NT2/D1 (cell line): ENCODE measurements around the gene IRF1.
A peak's percentile ranks its signal among the peaks of the same experiment; 100 is the strongest.

Experiments
- DNase-seq: peaks from one replicate; pipeline ENCODE4 v3.0.0-alpha.2; 2011; ENCODE audit warnings: low read depth, low spot score
- H3K27me3 ChIP-seq: 2 replicates; pipeline ENCODE4 v1.6.0; 2011; ENCODE audit warnings: mild to moderate bottlenecking; ENCODE audit not compliant: insufficient read length, insufficient read depth
- H3K36me3 ChIP-seq: 2 replicates; pipeline ENCODE4 v1.6.1; 2011; ENCODE audit warnings: mild to moderate bottlenecking, low read length, mixed read lengths; ENCODE audit not compliant: insufficient read depth, insufficient read length
- H3K4me1 ChIP-seq: 2 replicates; pipeline ENCODE4 v1.5.1; 2011; ENCODE audit not compliant: insufficient read depth, insufficient read length
- H3K4me3 ChIP-seq: 2 replicates; pipeline ENCODE4 v1.5.1; 2011; ENCODE audit warnings: low read depth; ENCODE audit not compliant: insufficient read length
- H3K9ac ChIP-seq: 2 replicates; pipeline ENCODE4 v1.6.0; 2011; ENCODE audit warnings: low read depth; ENCODE audit not compliant: insufficient read length
- H3K9me3 ChIP-seq: 2 replicates; pipeline ENCODE4 v1.5.1; 2011; ENCODE audit warnings: mild to moderate bottlenecking, low read length; ENCODE audit not compliant: insufficient read depth
- SUZ12 ChIP-seq: IDR thresholded peaks from 2 replicates; pipeline ENCODE4 v1.6.1; 2011; ENCODE audit not compliant: insufficient read length, insufficient read depth; ENCODE audit errors: extremely low read depth
- YY1 ChIP-seq: IDR thresholded peaks from 2 replicates; pipeline ENCODE4 v1.6.1; 2011; ENCODE audit not compliant: insufficient read length, insufficient read depth
- ZNF274 ChIP-seq: IDR thresholded peaks from 2 replicates; pipeline ENCODE4 v1.6.1; 2011; ENCODE audit warnings: mild to moderate bottlenecking, low read depth, low read length

The IRF1 gene

GRCh38 chr5:132474881-132475496 is 15.6 kb downstream of the IRF1 start:
- Histone ChIP-seq H3K9me3 (no peaks in the 10 kb centered on the region), H3K9ac (peak overlapping the region; percentile 47), H3K27me3 (no peaks in the 10 kb centered on the region), H3K4me3 (no peak overlapping the region), H3K36me3 (no peaks in the 10 kb centered on the region), H3K4me1 (peaks cover 9% of the 10 kb centered on the region)
- no peak for DNase-seq
- no peak for TF ChIP-seq YY1

- Histone ChIP-seq H3K4me3 (no peak overlapping the region), H3K9ac (no peak overlapping the region), H3K27me3 (no peaks in the 10 kb centered on the region), H3K36me3 (no peaks in the 10 kb centered on the region), H3K9me3 (peaks cover 3% of the 10 kb centered on the region; the same call in 1 of the 2 replicates), H3K4me1 (peaks cover 9% of the 10 kb centered on the region)
- TF ChIP-seq SUZ12: no peak
- no peak for TF ChIP-seq YY1
- TF ChIP-seq ZNF274: no peak
- DNase-seq: no peak
Observed at GRCh38 chr5:132474131-132474723, 16.3 kb downstream of the IRF1 start.

GRCh38 chr5:132473668-132474067 is 16.9 kb downstream of the IRF1 start:
- Histone ChIP-seq H3K9me3 (peaks cover 8% of the 10 kb centered on the region; the same call in 1 of the 2 replicates), H3K27me3 (no peaks in the 10 kb centered on the region), H3K4me3 (no peak overlapping the region), H3K4me1 (peaks cover 9% of the 10 kb centered on the region), H3K9ac (no peak overlapping the region), H3K36me3 (no peaks in the 10 kb centered on the region)
- no peak for TF ChIP-seq ZNF274
- no peak for TF ChIP-seq SUZ12
- no peak for TF ChIP-seq YY1
- no peak for DNase-seq

DNA sequence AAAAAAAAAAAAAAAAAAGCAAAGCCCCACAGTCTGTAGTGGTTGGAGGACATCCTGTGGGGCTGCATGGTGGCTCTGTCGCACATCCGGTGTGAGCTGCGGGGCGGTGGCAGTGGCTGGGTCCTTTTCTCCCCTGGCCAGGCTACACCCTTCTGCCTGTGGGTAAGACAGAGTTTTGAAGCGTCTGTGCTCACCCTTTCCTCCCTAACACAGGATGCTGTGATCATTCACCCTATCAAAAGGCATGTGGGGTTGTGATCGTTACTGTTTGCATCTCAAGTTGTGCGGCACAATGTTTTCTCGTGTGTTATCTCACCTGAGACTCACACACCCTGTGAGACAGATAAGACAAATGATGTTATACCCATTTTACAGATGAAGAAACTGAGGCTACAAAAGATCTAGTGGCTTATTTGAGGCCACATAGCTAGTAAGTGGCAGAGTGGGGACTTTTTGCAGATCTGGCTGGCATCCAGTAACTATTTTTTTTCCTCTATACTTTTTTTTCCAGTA is 17.5 kb downstream of the IRF1 start:
- Histone ChIP-seq H3K36me3 (no peaks in the 10 kb centered on the region), H3K4me1 (peaks cover 9% of the 10 kb centered on the region), H3K9ac (no peak overlapping the region), H3K9me3 (peaks cover 10% of the 10 kb centered on the region; the same call in 1 of the 2 replicates), H3K4me3 (no peak overlapping the region), H3K27me3 (no peaks in the 10 kb centered on the region)
- DNase-seq: no peak
- TF ChIP-seq YY1: no peak

DNA sequence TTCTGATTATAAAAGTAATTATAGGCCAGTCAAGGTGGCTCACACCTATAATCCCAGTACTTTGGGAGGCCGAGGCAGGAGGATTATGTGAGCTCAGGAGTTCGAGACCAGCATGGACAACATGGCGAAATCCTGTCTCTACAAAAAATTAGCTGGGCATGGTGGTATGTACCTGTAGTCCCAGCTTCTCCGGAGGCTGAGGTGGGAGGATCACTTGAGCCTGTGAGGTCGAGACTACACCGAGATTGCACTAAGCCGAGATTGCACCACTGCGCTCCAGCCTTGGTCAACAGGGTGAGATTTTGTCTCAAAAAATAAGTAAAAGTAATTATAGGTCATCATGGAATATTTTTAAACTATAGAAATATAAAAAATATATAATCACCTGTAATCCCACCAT is 18.1 kb downstream of the IRF1 start:
- Histone ChIP-seq H3K9me3 (peaks cover 10% of the 10 kb centered on the region; the same call in 1 of the 2 replicates), H3K27me3 (no peaks in the 10 kb centered on the region), H3K9ac (no peak overlapping the region), H3K36me3 (no peaks in the 10 kb centered on the region), H3K4me1 (peaks cover 9% of the 10 kb centered on the region), H3K4me3 (no peak overlapping the region)
- TF ChIP-seq SUZ12 (no peak), ZNF274 (no peak), YY1 (no peak)
- DNase-seq: no peak

- Histone ChIP-seq H3K27me3 (no peaks in the 10 kb centered on the region), H3K36me3 (no peaks in the 10 kb centered on the region), H3K9ac (no peak overlapping the region), H3K9me3 (peaks cover 10% of the 10 kb centered on the region; the same call in 1 of the 2 replicates), H3K4me3 (no peak overlapping the region), H3K4me1 (peaks cover 9% of the 10 kb centered on the region)
- no peak for DNase-seq
- TF ChIP-seq ZNF274 (no peak), SUZ12 (no peak), YY1 (no peak)
Observed at GRCh38 chr5:132471944-132472343, 18.6 kb downstream of the IRF1 start.

DNA sequence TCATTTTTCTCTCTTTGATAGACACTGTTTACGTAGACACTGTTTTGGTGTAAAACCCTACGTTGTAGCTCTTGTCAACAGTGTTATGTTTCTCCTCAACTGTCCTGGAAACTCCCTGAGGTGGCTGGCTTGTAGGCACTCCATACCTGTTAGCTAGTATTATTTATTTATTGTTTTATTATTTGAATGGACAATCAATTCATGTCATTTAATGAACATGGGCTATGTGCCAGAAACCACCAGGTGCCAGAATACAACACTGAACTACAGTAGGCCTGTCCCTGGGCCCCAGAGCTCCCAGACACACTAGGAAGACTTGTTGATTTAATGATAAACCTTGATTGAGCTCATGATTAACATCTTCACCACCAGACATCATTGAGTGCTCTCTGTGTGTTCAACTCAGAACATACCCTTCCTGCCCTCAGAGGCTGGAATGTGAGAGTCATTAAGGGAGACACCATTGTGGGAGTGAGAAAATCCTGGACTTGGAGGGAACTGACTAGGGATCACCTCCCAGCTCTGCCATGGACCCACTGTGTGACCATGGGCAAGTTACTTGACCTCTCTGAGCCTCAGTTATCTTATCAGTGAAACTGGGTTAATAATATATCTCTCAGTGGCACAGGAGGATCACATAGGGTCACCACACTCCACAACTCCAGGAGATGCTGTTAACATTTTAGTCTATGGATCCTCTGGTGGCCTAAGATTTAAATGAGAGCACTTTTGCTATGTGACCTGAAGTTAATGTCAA is 19.2 kb downstream of the IRF1 start:
- Histone ChIP-seq H3K9ac (no peak overlapping the region), H3K4me3 (no peak overlapping the region), H3K9me3 (peaks cover 10% of the 10 kb centered on the region; the same call in 1 of the 2 replicates), H3K4me1 (peaks cover 7% of the 10 kb centered on the region), H3K36me3 (no peaks in the 10 kb centered on the region), H3K27me3 (no peaks in the 10 kb centered on the region)
- DNase-seq: no peak
- TF ChIP-seq YY1: no peak
- TF ChIP-seq SUZ12: no peak
- TF ChIP-seq ZNF274: no peak
